ENCODE results near the gene PCBD2. TPM values are rescaled to one million over a fixed set of nuclear protein-coding genes. Genes with fewer than 3 reads are reported as not detected.

Gene PCBD2
- total RNA-seq, 1 donor from 2014 or later = 12.1 TPM

- DNase-seq (ENCODE audit: low read depth, low spot score) = no peak
- H3K27ac Mint-ChIP-seq (ENCODE audit: unreplicated experiment) = no peak overlapping the region
- no peak overlapping the region for H3K4me3 Mint-ChIP-seq
- no peaks in the 10 kb centered on the region for H3K9me3 Mint-ChIP-seq
- no peak for TF ChIP-seq CTCF (conservative IDR thresholded peaks at IDR 0.05)
- peaks cover 18% of the 10 kb centered on the region for H3K27me3 Mint-ChIP-seq (ENCODE audit: low read depth)
- H3K4me1 Mint-ChIP-seq = no peaks in the 10 kb centered on the region
- no peaks in the 10 kb centered on the region for H3K36me3 Mint-ChIP-seq (ENCODE audit: low read depth)
These were observed 99.4 kb downstream of the PCBD2 start for GRCh38 chr5:135004376-135004775.

- TF ChIP-seq CTCF (conservative IDR thresholded peaks at IDR 0.05) = no peak
- Mint-ChIP-seq H3K4me3 (no peak overlapping the region), H3K27me3 (ENCODE audit: low read depth) (peaks cover 17% of the 10 kb centered on the region), H3K27ac (ENCODE audit: unreplicated experiment) (no peak overlapping the region), H3K4me1 (no peaks in the 10 kb centered on the region), H3K9me3 (no peaks in the 10 kb centered on the region), H3K36me3 (ENCODE audit: low read depth) (no peaks in the 10 kb centered on the region)
- DNase-seq (ENCODE audit: low read depth, low spot score) = no peak
These were observed 100.1 kb downstream of the PCBD2 start for GRCh38 chr5:135005076-135005475.

DNA sequence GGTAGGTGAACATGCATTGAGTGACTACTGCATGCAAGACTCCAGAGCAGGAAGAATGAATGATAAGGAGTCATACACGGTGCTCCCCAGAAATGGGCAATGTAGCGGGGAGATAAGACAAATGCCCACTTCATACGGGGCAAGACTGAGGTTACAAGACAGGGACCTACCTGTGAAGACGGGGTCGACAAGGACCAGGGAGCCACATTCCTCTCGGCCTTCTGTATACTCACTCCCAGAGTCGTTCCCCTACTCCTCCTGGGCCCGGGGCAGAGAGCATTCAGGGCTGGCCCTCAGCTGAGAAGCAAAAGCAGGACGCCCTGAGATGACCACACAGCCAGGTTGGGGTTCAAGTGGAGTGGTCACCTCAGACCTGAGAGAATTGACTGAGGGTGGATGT lies 102.4 kb downstream of the PCBD2 start:
- Mint-ChIP-seq H3K4me3 (no peak overlapping the region), H3K27me3 (ENCODE audit: low read depth) (peaks cover 5% of the 10 kb centered on the region), H3K9me3 (no peaks in the 10 kb centered on the region), H3K27ac (ENCODE audit: unreplicated experiment) (no peak overlapping the region), H3K4me1 (no peaks in the 10 kb centered on the region), H3K36me3 (ENCODE audit: low read depth) (no peaks in the 10 kb centered on the region)
- no peak for DNase-seq (ENCODE audit: low read depth, low spot score)
- TF ChIP-seq CTCF (conservative IDR thresholded peaks at IDR 0.05) = no peak

DNA sequence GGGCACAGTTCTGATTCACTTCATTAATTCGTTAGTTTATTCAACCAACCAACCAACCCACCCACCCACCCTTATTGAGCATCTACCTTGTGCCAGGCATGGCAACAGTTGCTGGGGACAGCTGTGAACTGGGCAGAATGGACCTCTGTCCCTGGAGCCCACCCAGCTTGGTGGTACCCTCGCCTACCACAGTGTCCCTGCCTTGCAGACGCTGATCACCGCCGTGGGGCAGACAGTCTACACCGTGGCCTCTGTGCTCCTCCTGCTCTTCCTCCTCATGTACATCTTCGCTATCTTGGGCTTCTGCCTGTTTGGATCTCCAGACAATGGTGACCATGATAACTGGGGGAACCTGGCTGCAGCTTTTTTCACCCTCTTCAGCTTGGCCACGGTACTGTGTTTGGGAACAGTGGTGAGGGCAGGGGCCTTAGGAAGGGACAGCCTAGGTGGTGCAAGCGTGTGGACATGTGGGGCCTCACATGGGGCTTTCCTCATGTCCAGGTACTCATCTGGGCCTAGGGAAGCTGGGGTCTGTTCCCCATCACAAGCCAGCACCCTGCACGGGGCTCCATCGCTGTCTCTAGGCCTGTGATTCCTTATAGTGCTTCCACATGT lies 102.9 kb downstream of the PCBD2 start:
- no peak overlapping the region for H3K4me3 Mint-ChIP-seq
- H3K27ac Mint-ChIP-seq (ENCODE audit: unreplicated experiment) = no peak overlapping the region
- TF ChIP-seq CTCF (conservative IDR thresholded peaks at IDR 0.05) = no peak
- H3K36me3 Mint-ChIP-seq (ENCODE audit: low read depth) = no peaks in the 10 kb centered on the region
- DNase-seq (ENCODE audit: low read depth, low spot score) = no peak
- H3K9me3 Mint-ChIP-seq = no peaks in the 10 kb centered on the region
- H3K27me3 Mint-ChIP-seq (ENCODE audit: low read depth) = peaks cover 5% of the 10 kb centered on the region
- no peaks in the 10 kb centered on the region for H3K4me1 Mint-ChIP-seq

- Mint-ChIP-seq H3K4me1 (no peaks in the 10 kb centered on the region), H3K9me3 (no peaks in the 10 kb centered on the region), H3K27me3 (ENCODE audit: low read depth) (peaks cover 5% of the 10 kb centered on the region), H3K27ac (ENCODE audit: unreplicated experiment) (no peak overlapping the region), H3K4me3 (no peak overlapping the region), H3K36me3 (ENCODE audit: low read depth) (no peaks in the 10 kb centered on the region)
- DNase-seq (ENCODE audit: low read depth, low spot score) = no peak
- no peak for TF ChIP-seq CTCF (conservative IDR thresholded peaks at IDR 0.05)
These were observed 103.6 kb downstream of the PCBD2 start for GRCh38 chr5:135008556-135008955.

All from neural crest cell (in vitro differentiated cells).